Lower lobe of right lung (tissue), 2 donors: ENCODE measurements around the gene THEMIS. TPM values are rescaled to one million over a fixed set of nuclear protein-coding genes. Genes with fewer than 3 reads are reported as not detected.

ENCODE experiments used
- ATAC-seq, 2 donors: fragments of 200-7000 bp; cut with Tn5 transposase; one replicate each; pipeline ENCODE4 v1.9.1; 2020 to 2022; ENCODE audit warnings: mild to moderate bottlenecking in 2 of 2, moderate library complexity in 2 of 2
- DNase-seq: peaks from one replicate; pipeline ENCODE4 v3.0.0-alpha.2; 2020
- H3K27ac ChIP-seq: fragments of 200-600 bp; one replicate; pipeline ENCODE4 v1.8.0; 2022
- H3K27me3 ChIP-seq: fragments of 200-600 bp; one replicate; pipeline ENCODE4 v1.8.0; 2022; ENCODE audit warnings: low read depth
- H3K36me3 ChIP-seq: fragments of 200-600 bp; one replicate; pipeline ENCODE4 v1.8.0; 2022; ENCODE audit warnings: mild to moderate bottlenecking
- H3K4me1 ChIP-seq: fragments of 200-600 bp; one replicate; pipeline ENCODE4 v1.8.0; 2022
- H3K4me3 ChIP-seq: fragments of 200-600 bp; one replicate; pipeline ENCODE4 v1.8.0; 2022; ENCODE audit warnings: mild to moderate bottlenecking
- H3K9me3 ChIP-seq: fragments of 200-600 bp; one replicate; pipeline ENCODE4 v1.8.0; 2022
- intact Hi-C: fragments of 100-400 bp; cut with DNase I; formaldehyde crosslinking; loops from one replicate; pipeline ENCODE4 v1.11.0; 2022
- long read RNA-seq: library from polyadenylated mRNA; unstranded; transcript quantifications from one replicate; pipeline ENCODE4 v2.0.0, GENCODE V29; 2021
- total RNA-seq: library from RNA; stranded (reverse); fragmentation: NEBNext Ultra II Directional; extraction: Animal tissue kit (Norgen Biotek cat#: 25700); gene quantifications from one replicate; pipeline ENCODE4 v1.2.1, GENCODE V29; 2021
- TF ChIP-seq, protein P1 (sequence below): fragments of 200-600 bp; IDR thresholded peaks from one replicate; pipeline ENCODE4 v1.8.0; 2022; ENCODE audit warnings: antibody characterized with exemption, mild to moderate bottlenecking
- donor health status: DM: no; HTN: yes; CAD: no; lungs with severe emphysema.

THEMIS gene, protein sequence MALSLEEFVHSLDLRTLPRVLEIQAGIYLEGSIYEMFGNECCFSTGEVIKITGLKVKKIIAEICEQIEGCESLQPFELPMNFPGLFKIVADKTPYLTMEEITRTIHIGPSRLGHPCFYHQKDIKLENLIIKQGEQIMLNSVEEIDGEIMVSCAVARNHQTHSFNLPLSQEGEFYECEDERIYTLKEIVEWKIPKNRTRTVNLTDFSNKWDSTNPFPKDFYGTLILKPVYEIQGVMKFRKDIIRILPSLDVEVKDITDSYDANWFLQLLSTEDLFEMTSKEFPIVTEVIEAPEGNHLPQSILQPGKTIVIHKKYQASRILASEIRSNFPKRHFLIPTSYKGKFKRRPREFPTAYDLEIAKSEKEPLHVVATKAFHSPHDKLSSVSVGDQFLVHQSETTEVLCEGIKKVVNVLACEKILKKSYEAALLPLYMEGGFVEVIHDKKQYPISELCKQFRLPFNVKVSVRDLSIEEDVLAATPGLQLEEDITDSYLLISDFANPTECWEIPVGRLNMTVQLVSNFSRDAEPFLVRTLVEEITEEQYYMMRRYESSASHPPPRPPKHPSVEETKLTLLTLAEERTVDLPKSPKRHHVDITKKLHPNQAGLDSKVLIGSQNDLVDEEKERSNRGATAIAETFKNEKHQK
- total RNA-seq: 1.8 TPM
- long read RNA-seq, partial matches to known transcripts: 3 of 5 reads
- long read RNA-seq, other reads (novel, unspliced or antisense): 0 of 5 reads

DNA sequence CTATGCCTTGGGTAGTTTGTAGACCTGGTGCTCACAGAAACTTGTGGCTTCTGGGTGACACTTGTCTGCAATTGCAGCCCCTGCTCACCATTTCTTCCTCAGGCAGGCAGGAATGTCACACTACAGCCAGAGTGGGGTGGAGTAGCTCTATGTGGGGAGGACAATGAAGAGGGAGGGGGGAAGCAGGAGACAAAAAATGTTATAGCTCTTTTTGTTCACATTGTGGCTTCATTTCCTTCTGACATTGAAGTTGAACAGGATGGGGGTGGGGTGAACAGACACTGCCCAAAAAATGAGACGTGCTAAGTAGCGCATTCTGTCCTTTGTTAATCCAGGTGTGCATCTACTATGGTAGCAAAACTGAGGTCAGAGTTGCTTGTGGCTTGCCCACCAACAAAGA lies at the start of gene THEMIS:
TSS of gene THEMIS (minus strand) at position 124 of the 400 bp plus-strand sequence. CDS start 126 bp downstream, outside the sequence.
- no peaks in the 10 kb centered on the region for H3K9me3 ChIP-seq
- H3K27me3 ChIP-seq: no peaks in the 10 kb centered on the region
- TF ChIP-seq, protein P1, sequence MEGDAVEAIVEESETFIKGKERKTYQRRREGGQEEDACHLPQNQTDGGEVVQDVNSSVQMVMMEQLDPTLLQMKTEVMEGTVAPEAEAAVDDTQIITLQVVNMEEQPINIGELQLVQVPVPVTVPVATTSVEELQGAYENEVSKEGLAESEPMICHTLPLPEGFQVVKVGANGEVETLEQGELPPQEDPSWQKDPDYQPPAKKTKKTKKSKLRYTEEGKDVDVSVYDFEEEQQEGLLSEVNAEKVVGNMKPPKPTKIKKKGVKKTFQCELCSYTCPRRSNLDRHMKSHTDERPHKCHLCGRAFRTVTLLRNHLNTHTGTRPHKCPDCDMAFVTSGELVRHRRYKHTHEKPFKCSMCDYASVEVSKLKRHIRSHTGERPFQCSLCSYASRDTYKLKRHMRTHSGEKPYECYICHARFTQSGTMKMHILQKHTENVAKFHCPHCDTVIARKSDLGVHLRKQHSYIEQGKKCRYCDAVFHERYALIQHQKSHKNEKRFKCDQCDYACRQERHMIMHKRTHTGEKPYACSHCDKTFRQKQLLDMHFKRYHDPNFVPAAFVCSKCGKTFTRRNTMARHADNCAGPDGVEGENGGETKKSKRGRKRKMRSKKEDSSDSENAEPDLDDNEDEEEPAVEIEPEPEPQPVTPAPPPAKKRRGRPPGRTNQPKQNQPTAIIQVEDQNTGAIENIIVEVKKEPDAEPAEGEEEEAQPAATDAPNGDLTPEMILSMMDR: no peak
- no peaks in the 10 kb centered on the region for H3K36me3 ChIP-seq
- H3K4me3 ChIP-seq: peak within 1 kb of the TSS; percentile 32
- ATAC-seq: peak; percentile 21 to 41
- DNase-seq: no peak
- intact Hi-C loops: no loop called here
- no peaks in the 10 kb centered on the region for H3K4me1 ChIP-seq
- no peak within 1 kb of the TSS for H3K27ac ChIP-seq

DNA sequence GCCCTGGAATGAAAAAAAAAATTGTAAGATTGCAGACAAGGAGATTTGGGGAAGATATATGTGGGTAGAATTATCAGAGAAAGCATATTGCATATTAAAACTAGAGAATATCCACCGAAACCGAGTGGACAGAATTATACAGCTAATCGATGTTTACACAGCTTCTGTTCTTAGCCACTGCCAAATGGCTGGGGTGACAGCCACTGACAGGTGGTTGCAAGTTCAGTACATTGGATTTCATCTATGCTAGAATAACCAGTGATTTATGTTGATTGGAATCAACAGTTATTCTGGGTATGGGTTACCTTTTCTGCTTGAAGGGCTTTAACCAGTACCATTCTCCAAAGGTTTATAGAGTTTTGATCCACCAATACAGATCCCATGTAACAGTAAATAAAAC lies 48.4 kb upstream of the THEMIS start:
- DNase-seq (no peak), ATAC-seq (no peak)
- Histone ChIP-seq H3K4me3 (no peak overlapping the region), H3K27ac (no peak overlapping the region), H3K9me3 (no peaks in the 10 kb centered on the region), H3K4me1 (no peaks in the 10 kb centered on the region), H3K27me3 (no peaks in the 10 kb centered on the region), H3K36me3 (no peaks in the 10 kb centered on the region)
- intact Hi-C loops: no loop called here
- TF ChIP-seq, protein P1: no peak

DNA sequence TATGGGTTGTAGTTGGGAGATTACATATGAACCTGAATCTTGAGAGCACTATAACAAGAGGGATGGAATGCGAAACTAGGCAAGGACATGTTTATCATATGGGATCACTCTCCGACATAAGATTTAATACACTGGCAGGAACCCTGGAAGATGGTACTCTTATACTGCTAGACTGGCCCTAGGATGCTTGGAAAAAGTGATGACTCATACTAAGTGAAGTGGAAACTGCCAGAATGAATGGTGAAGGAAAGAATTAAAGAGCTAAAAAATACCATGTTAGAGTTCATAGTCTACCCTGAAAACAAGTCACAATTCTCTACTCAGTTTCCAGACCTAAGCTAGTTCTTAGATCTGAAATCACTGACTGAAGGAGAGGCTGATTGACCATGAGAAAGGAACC lies 45.5 kb upstream of the THEMIS start:
- TF ChIP-seq, protein P1: no peak
- Histone ChIP-seq H3K27me3 (no peaks in the 10 kb centered on the region), H3K36me3 (no peaks in the 10 kb centered on the region), H3K27ac (no peak overlapping the region), H3K4me1 (no peaks in the 10 kb centered on the region), H3K4me3 (no peak overlapping the region), H3K9me3 (no peaks in the 10 kb centered on the region)
- DNase-seq (no peak), ATAC-seq (no peak)
- intact Hi-C loops: no loop called here

DNA sequence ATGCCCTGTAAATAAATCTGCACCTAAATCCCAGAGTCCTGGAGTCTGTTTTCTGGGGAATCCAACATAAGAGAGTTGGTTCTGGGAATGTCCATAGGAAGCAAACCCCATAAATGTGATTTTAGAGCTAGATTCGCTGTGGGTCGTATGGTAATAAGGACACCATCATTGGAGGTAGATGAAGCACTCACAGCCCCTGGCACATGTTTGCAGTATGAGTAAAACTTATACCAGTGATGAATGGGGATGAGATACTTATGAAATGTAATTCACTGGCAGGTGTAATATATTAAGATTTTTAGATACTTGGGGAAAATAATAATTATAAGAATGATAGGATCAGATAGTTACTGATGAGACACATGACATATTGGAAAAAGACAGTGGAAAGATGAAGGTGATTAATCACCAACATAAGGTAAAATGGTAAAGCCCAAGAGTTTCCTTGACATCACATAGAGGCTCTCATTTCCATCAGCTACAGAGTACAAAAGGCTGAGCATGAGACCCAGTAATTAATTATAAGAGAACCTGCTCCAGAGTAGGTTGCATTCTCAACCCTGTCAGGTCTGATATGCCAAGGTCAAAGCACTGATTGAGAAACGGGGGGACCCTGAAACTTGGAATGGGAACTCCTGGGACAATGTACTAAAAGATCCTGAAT lies 44.7 kb upstream of the THEMIS start:
- H3K27ac ChIP-seq: no peak overlapping the region
- H3K4me1 ChIP-seq: no peaks in the 10 kb centered on the region
- H3K4me3 ChIP-seq: no peak overlapping the region
- ATAC-seq: no peak
- H3K27me3 ChIP-seq: no peaks in the 10 kb centered on the region
- TF ChIP-seq, protein P1: no peak
- intact Hi-C loops: no loop called here
- no peak for DNase-seq
- no peaks in the 10 kb centered on the region for H3K9me3 ChIP-seq
- no peaks in the 10 kb centered on the region for H3K36me3 ChIP-seq

DNA sequence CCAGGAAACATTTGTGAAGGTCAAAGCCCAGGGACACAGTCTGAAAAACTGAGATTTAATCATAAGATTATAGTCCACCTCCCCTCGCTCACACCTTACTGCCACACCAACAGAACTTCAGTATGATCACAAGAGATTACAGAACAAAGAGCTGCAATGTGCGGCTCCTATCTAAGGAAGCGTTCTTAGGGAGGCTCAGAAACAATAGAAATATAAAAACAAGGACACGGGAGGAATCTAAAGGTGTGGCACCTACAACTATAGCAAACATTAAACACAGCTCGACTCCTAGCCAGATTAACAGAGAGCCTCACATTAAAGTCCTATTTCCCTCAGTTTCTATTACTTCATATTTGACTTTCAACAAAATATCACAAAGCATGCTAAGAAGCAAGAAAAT lies 40.4 kb upstream of the THEMIS start:
- no peak overlapping the region for H3K4me3 ChIP-seq
- H3K27me3 ChIP-seq: no peaks in the 10 kb centered on the region
- H3K9me3 ChIP-seq: no peaks in the 10 kb centered on the region
- DNase-seq (no peak), ATAC-seq (no peak)
- TF ChIP-seq, protein P1: no peak
- no peaks in the 10 kb centered on the region for H3K36me3 ChIP-seq
- peaks cover 9% of the 10 kb centered on the region for H3K4me1 ChIP-seq
- intact Hi-C loops: no loop called here
- H3K27ac ChIP-seq: no peak overlapping the region
